Mammary epithelial cell (primary cell): ENCODE results near the gene ATP11A.

ENCODE experiments used
- EZH2 ChIP-seq: IDR thresholded peaks from 2 replicates; pipeline ENCODE4 v1.6.1; 2012; ENCODE audit warnings: low read length, inconsistent platforms, borderline replicate concordance
- TF ChIP-seq, protein P1 (sequence below), 2 donors: IDR thresholded peaks in 1 of 2; conservative IDR thresholded peaks in 1 of 2; 2 replicates each; pipeline ENCODE4 v1.5.1; 2011 to 2012; ENCODE audit warnings: inconsistent platforms in 2 of 2, low read length in 2 of 2, mild to moderate bottlenecking in 2 of 2, control low read depth in 1 of 2, low read depth in 1 of 2; ENCODE audit not compliant: insufficient read depth in 1 of 2; ENCODE audit errors: extremely low read depth in 1 of 2

DNA sequence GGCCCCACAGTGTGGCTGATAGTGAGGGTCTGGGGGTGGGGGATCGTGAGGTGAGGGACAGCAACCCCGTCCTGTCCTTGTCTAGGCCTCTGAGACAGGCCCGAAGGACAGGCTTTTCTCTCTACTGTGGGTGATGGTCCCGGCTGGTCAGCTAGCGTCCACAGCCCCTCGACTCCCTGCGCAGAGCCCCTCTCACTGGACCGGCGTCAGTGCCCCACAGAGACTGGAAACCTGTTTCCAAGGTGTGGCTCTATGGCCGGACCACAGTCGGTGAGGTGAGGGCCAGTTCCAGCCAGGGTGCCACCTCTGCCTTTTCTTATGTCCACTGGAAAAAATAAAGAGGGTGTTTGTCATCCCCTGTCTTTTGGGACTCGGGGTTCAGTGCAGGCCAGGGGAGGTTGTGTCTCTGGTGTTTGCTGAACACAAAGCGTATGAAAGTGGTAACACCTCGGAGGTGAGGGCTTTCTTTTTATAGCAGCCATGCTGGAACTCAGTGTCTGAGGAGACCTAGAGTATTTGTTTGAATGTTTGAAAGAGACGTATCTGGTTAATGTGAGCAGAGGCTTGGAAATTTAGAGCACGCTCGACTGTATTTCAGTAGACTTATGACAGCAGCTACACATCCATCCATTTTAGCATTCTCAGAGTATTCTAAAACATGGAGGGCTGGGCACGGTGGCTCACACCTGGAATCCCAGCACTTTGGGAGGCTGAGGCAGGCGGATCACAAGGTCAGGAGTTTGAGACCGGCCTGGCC, 22.8 kb downstream of the ATP11A start:
- TF ChIP-seq, protein P1, sequence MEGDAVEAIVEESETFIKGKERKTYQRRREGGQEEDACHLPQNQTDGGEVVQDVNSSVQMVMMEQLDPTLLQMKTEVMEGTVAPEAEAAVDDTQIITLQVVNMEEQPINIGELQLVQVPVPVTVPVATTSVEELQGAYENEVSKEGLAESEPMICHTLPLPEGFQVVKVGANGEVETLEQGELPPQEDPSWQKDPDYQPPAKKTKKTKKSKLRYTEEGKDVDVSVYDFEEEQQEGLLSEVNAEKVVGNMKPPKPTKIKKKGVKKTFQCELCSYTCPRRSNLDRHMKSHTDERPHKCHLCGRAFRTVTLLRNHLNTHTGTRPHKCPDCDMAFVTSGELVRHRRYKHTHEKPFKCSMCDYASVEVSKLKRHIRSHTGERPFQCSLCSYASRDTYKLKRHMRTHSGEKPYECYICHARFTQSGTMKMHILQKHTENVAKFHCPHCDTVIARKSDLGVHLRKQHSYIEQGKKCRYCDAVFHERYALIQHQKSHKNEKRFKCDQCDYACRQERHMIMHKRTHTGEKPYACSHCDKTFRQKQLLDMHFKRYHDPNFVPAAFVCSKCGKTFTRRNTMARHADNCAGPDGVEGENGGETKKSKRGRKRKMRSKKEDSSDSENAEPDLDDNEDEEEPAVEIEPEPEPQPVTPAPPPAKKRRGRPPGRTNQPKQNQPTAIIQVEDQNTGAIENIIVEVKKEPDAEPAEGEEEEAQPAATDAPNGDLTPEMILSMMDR (conservative IDR thresholded peaks at IDR 0.05 in 1 of 2, IDR thresholded peaks at IDR 0.05 in 1 of 2; ENCODE audit: extremely low read depth in 1 of 2, insufficient read depth in 1 of 2, low read depth in 1 of 2, low read length in 2 of 2) = no peak
- TF ChIP-seq EZH2 = no peak
